HG02623 (cell line): ENCODE measurements around the gene MPP2.
"Not testable (repeated sequence)": the region's sequence is repeated elsewhere in the genome, so short reads cannot be mapped to it uniquely, and the experiment has no call there.

Source experiments
- ATAC-seq: cut with Tn5 transposase; IDR thresholded peaks from one replicate; pipeline ENCODE4 v1.9.1; 2021; ENCODE audit warnings: moderate library complexity; ENCODE audit not compliant: unreplicated experiment

The MPP2 gene

GRCh38 chr17:43905400-43905984 lies 1.8 kb downstream of the MPP2 start:
- ATAC-seq, result no peak

- no peak for ATAC-seq
Measured at GRCh38 chr17:43901861-43902589, 5.3 kb downstream of the MPP2 start.

DNA sequence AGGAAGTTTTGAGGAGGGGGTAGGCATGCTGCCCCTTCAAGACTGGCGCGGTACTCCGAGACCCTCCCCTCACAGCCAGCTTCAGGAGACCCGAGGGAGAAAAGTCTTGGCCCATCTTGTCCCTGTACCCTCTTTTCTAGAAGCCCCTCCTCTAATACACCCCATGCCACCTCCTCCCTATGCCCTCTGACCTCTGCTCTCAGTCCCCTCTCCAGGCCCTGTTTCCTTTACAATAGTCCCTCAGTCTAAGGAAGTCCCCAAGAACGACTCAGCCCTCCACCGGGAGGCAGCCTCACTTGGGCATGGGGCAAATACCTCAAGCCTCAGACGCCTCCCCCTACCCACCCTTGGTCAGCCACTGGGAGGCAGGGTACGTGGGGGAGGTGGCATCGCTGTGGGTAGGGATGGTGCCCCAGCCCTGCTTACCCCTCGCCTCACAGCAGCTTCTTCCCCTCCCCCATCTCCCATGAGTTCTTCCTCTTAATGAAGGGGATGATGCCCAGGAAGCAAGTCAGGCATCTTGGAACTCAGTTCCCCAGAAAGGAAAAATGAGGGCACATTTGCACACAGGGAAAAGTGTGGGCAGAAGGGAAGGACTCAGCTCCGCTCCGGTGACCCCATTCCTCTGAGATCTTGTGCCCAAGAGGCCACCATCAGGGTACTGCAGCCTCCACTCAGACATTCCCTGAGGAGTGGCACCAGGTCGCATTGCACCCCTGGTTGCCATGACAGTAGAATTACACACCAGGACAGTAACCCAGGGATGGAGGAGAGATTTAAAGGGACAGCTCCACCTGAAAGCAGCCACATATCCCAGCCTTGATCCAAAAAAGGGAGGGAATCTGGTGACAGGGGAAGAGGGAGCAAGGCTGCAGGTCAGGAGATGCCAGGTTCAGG lies 6.2 kb downstream of the MPP2 start:
- ATAC-seq, result no peak

GRCh38 chr17:43900183-43900857 lies 7.0 kb downstream of the MPP2 start:
- peak; percentile 48 for ATAC-seq

DNA sequence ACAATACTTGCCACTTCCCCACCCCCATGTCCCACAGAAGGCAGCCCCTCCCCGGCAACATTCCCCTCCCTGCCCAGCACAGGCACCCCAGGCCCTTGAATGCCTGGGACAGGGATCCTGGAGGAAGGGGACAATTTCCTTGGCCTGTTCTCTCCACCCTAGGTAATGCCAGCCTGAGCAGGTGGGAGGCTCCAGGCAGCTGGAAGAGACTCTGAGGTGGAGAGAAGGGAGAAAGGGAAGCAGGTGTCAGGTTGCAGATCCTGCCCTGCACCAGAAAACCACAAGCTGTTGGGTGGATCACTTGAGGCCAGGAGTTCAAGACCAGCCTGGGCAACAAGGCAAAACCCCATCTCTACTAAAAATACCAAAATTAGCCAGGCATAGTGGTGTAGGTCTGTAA lies 8.9 kb downstream of the MPP2 start:
- ATAC-seq, result no peak

- no peak for ATAC-seq
Measured at GRCh38 chr17:43897831-43898230, 9.5 kb downstream of the MPP2 start.

DNA sequence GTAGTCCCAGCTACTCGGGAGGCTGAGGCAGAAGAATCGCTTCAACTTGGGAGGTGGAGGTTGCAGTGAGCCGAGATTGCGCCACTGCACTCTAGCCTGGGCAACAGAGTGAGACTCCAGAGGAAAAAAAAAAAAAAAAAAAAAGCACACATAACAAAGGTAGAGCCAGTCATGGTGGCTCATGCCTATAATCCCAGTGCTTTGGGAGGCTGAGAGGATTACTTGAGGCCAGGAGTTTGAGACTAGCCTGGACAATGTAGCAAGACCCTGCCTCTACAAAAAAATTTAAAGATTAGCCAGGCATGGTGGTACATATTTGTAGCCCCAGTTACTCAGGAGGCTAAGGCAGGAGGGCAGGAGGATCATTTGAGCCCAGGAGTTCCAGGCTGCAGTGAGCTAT lies 12.8 kb downstream of the MPP2 start:
- not testable (repeated sequence) for ATAC-seq

DNA sequence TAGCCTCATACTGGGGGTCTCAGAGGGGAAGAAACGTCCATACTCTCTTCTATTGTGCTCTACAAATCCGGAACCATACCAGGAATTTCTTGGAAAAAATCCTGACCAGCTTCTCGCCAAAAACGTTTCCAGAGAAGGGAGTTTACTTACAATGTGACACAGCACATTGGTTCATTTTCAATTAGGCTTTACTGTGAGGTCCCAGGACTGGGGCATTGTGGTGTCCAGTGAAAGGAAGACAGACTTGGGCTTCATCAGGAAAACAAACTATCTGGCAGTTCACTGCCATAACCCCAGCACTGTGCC lies 14.7 kb downstream of the MPP2 start:
- no peak for ATAC-seq

GRCh38 chr17:43891851-43892646 lies 15.3 kb downstream of the MPP2 start:
- no peak for ATAC-seq

DNA sequence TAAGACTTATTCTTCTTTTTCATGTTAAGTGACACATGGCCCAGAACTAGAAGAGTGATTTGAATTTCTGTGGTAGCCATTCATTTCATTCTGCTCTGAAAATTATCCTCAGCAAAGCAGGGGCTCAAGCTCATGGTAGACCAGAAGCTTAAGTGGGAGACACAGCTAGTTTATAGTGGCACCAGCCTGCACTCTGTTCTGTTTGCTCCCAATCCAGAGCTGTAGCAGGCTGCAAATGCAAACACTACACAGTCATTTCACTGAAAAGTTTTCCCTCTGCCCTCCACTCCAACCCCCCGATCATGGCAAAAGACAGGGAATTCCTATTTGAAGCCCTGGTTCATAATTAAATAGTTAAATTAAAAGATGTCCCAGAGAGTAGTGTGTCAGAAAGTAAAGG lies 17.1 kb downstream of the MPP2 start:
- ATAC-seq, result no peak

DNA sequence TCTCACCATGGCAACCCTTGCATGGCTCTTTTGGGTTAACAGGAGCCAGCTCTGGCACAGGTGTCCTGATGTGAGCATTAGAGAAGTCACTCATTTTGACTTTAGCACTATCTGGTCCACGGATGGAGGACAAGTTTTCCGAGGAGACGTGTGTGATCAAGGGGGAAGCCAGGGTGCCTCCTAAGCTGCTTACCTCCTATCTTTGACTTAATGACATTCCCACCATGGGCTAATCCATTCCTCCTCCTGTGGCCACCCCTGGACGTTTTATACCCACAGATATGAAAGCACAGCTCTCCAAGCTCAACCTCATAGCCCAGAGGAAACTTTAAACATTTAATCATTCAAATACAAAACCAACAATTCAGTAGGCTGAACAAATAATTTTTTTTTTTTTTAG lies 18.8 kb downstream of the MPP2 start:
- no peak for ATAC-seq

DNA sequence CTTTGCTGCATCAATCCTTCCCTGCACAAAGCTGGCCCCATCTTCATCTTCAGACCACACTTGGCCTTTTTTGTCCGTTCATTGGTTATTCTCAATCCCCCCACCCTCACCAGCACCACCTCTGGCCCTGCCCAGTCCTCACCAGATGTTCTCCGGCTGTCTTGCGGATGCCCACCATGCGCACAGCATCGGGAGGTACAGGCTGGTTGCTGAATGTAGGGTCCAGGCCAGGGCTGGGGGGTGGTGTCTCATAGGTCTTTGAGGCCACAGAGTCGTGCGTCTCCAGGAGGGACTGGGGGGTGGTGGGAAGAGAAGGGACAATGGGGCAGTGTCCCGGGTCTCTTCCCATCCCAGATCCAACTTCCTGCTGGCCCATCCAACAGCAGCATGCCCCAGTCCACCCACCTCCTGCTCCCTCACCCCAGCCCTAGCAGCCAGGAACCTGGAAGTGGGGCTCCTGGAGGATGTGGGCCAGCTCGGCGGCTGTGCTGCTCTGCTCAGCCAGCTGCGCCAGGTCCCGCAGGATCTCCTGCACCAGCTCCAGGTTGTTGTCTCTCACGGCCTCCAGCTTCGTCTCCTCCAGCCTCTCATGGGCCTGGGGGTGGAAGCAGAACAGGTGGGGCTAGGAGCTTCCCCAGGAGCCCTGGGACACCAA lies 24.4 kb downstream of the MPP2 start:
- no peak for ATAC-seq

GRCh38 chr17:43881758-43882505 lies 25.4 kb downstream of the MPP2 start:
- ATAC-seq, result no peak

DNA sequence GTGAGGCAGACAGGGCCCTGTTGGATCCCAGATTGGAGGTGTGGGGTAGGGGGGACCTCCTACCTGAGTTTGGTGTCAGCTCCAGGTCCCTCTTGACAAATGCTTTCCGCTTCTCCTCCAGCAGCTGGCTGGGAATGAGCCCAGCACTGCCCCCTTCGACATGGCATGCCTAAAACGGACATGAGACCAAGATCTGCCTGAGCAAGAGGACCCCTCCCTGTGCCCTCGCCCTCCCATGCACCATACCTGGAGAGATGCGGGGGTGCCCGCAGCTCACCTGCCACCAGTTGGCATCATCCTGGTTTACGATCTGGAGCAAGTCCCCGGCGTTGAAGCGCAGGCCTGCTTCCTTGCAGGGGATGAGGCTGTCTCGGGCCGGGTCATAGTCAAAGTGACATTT lies 26.2 kb downstream of the MPP2 start:
- no peak for ATAC-seq

DNA sequence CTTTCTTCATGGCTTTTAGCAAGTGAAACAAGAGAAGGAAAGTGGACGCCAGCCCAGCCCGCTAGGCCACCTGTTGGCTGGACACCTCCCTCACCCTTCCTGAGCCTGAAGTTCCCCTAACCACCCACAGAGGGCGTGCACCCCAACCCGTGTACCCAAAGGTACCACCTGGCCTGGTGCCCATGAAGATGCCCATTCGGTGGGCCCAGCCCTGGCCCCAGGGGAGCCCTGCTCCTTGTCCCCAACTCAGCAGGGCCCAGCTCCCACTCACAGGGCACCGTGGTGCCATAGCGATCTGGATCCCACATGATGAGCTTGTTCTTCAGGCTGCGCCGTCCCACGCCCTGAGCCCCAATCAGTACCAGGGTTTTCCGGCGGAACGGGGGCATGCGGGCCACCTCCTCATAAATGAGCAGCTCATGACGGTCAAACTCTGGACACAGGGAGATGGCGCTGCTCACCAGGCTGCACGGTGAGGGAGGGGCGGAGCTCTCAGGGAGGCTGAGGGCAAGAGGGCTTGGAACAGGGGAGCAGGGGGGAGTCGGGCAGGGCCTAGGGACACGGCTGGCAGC lies 26.8 kb downstream of the MPP2 start:
- no peak for ATAC-seq

DNA sequence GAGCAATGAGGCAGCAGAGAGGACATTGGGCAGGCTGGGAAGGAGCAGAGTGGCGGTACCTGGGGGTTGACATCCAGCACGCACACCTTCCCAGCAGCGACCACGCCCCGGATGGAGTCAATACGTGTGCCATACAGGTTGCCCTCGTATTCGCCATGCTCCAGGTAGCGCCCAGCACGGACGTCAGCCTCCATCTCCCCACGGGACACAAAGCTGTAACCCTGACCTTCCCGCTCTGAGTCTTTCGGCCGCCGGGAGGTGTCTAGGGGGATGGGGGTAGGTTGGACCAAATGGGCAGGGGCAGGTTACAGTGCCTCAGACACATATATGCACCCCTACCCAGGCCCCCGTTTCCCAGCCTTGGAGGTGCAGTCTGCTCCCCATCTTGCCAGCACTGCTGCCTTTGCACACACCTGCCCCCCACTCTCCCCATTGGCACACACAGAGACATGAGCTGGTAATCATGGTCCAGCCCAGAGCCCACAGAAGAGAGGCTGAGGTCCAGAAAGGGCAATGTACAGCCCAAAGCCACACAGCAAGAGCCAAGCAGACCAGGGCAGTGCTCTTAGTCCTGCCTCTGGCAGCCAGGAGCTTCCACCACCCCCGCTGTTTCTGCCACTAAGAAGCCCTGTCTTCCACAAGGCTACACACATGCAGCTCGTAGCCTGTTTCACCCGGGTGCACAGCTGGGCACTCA lies 27.5 kb downstream of the MPP2 start:
- no peak for ATAC-seq

- no peak for ATAC-seq
Measured at GRCh38 chr17:43878260-43879175, 28.8 kb downstream of the MPP2 start.
